ENCODE data around the gene CASQ1. TPM values are rescaled to one million over a fixed set of nuclear protein-coding genes. Genes with fewer than 3 reads are reported as not detected.

Gene CASQ1
- total RNA-seq, 3 donors from 2014 or later (not counting 1 experiment from before 2014, with no cell fraction given), result not detected

DNA sequence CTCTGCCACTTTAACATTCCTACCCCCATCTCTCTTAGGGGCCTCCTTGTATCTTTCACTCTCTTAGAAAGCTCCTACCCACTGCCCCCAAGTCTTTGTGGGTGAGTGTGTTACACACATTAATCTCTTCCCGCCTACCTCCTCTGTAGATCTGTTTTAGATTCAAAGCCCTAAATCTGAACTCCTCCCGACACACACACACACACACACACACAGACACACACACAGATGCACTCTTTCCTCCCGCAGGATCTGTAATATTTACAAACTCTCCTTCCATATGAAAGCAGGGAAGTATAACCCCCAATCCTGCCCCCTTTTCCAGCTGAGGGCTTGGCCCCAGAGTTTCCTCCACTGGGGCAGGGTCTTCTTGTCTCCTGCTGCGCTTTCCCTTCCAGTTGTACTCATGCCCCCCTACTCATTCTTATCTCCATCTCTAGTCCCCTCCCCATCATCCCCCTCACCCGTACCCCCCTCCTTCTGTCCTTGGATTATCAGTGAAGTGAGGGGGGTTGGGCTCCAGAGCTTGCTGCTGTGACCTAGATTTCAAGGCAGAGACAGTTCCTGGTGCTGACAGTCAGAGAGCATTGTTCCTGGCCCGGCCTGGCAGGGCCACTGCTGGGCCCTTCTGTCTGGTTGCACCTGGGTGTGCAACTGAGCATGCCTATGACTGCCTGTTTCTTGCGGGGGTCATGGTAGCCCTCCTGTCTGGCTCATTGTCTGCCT is 19.1 kb downstream of the CASQ1 start:
- peaks cover 15 to 35% of the 10 kb centered on the region in 2 donors for H3K4me1 Mint-ChIP-seq
- no peaks in the 10 kb centered on the region for H3K27me3 Mint-ChIP-seq (ENCODE audit: low read depth in 2 of 2)
- intact Hi-C loops (cut with micrococcal nuclease), result no loop called here
- Histone ChIP-seq H3K36me3 (ENCODE audit: control insufficient read depth, insufficient read depth, low read length) (peaks cover 39% of the 10 kb centered on the region), H3K27me3 (ENCODE audit: control insufficient read depth, insufficient read depth, low read length) (no peaks in the 10 kb centered on the region), H3K9me3 (ENCODE audit: control insufficient read depth, insufficient read depth, low read length) (no peaks in the 10 kb centered on the region), H3K4me1 (ENCODE audit: control insufficient read depth, insufficient read depth, low read length) (peaks cover 15% of the 10 kb centered on the region), H3K4me3 (ENCODE audit: low read length) (no peak overlapping the region), H3K27ac (ENCODE audit: low read length) (no peak overlapping the region)
- no peak for DNase-seq
- ATAC-seq, result no peak
- no peaks in the 10 kb centered on the region for H3K9me3 Mint-ChIP-seq
- H3K4me3 Mint-ChIP-seq, result no peak overlapping the region
- H3K27ac Mint-ChIP-seq, result peak overlapping the region in 1 of 2 donors; percentile 61
- H3K36me3 Mint-ChIP-seq, result no peaks in the 10 kb centered on the region
- TF ChIP-seq, protein P1, sequence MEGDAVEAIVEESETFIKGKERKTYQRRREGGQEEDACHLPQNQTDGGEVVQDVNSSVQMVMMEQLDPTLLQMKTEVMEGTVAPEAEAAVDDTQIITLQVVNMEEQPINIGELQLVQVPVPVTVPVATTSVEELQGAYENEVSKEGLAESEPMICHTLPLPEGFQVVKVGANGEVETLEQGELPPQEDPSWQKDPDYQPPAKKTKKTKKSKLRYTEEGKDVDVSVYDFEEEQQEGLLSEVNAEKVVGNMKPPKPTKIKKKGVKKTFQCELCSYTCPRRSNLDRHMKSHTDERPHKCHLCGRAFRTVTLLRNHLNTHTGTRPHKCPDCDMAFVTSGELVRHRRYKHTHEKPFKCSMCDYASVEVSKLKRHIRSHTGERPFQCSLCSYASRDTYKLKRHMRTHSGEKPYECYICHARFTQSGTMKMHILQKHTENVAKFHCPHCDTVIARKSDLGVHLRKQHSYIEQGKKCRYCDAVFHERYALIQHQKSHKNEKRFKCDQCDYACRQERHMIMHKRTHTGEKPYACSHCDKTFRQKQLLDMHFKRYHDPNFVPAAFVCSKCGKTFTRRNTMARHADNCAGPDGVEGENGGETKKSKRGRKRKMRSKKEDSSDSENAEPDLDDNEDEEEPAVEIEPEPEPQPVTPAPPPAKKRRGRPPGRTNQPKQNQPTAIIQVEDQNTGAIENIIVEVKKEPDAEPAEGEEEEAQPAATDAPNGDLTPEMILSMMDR (IDR thresholded peaks at IDR 0.05), result no peak
- WGBS (ENCODE audit: insufficient coverage), result 82% methylated on average over 6 of the region's 7 CpGs

DNA sequence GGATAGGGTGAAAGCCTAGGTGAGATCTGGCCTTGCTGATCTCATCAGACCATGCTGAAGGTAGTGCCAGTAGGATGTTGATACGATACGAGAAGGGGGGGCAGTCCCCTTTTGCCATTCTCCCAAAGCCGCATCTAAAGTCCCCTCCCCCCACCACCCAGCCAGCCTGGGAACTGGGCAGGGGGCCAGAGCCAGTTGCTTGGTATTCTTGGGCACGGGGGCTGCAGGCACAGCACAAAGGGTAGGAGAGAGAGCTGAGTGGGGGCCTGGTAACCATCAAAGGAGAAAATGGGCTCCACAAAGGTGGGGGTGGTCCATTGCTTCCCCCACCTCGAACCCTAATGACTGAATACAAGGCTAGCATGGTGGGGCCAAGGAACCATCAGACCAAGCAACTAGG is 20.2 kb downstream of the CASQ1 start:
- Mint-ChIP-seq H3K9me3 (no peaks in the 10 kb centered on the region), H3K27me3 (ENCODE audit: low read depth in 2 of 2) (no peaks in the 10 kb centered on the region), H3K36me3 (peaks cover 5% of the 10 kb centered on the region), H3K4me1 (peaks cover 13 to 31% of the 10 kb centered on the region in 2 donors), H3K27ac (no peak overlapping the region), H3K4me3 (no peak overlapping the region)
- no peak for ATAC-seq
- Histone ChIP-seq H3K27ac (ENCODE audit: low read length) (no peak overlapping the region), H3K4me3 (ENCODE audit: low read length) (no peak overlapping the region), H3K9me3 (ENCODE audit: control insufficient read depth, insufficient read depth, low read length) (no peaks in the 10 kb centered on the region), H3K4me1 (ENCODE audit: control insufficient read depth, insufficient read depth, low read length) (peaks cover 9% of the 10 kb centered on the region), H3K36me3 (ENCODE audit: control insufficient read depth, insufficient read depth, low read length) (peaks cover 47% of the 10 kb centered on the region), H3K27me3 (ENCODE audit: control insufficient read depth, insufficient read depth, low read length) (no peaks in the 10 kb centered on the region)
- intact Hi-C loops (cut with micrococcal nuclease), result no loop called here
- TF ChIP-seq, protein P1 (IDR thresholded peaks at IDR 0.05), result no peak
- 91% methylated on average over 2 of the region's 5 CpGs for WGBS (ENCODE audit: insufficient coverage)
- DNase-seq, result no peak

DNA sequence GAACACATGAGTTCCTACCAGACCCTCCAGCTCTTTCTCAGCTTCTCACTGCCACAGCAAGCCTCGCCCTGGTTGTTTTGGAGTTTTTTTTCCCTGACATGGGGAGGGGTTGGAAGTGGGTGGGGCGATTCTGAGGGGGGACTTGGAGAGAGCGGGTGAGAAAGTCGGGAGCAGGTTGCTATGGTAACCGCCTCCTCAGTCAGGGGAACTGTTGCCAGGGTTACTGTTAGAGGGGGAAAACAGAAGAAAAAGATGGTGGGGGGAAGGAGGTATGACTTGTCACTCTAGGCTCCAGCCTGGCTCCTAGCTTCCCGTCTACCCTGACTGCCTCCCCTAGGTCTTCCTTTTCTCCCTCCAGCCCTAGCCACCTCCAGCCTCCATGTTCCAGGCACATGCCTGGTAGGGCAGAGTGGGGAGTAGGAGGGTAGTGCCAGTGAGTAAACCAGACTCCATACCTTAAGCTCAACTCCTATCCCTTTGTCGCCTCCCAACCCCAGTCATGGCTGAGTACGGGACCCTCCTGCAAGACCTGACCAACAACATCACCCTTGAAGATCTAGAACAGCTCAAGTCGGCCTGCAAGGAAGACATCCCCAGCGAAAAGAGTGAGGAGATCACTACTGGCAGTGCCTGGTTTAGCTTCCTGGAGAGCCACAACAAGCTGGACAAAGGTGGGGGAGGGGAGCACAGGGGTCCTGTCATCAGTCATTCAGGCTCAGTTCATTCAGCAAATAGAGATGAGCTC is 20.8 kb downstream of the CASQ1 start:
- intact Hi-C loops (cut with micrococcal nuclease), result no loop called here
- peaks cover 3% of the 10 kb centered on the region for H3K4me1 ChIP-seq (ENCODE audit: control insufficient read depth, insufficient read depth, low read length)
- 92% methylated on average over 9 of the region's 10 CpGs for WGBS (ENCODE audit: insufficient coverage)
- H3K4me3 ChIP-seq (ENCODE audit: low read length), result no peak overlapping the region
- no peaks in the 10 kb centered on the region for H3K27me3 Mint-ChIP-seq (ENCODE audit: low read depth in 2 of 2)
- ATAC-seq (no peak), DNase-seq (no peak)
- no peak overlapping the region for H3K27ac ChIP-seq (ENCODE audit: low read length)
- H3K4me3 Mint-ChIP-seq, result no peak overlapping the region
- H3K27ac Mint-ChIP-seq, result peak overlapping the region in 1 of 2 donors; percentile 4
- no peaks in the 10 kb centered on the region for H3K9me3 Mint-ChIP-seq
- no peaks in the 10 kb centered on the region for H3K27me3 ChIP-seq (ENCODE audit: control insufficient read depth, insufficient read depth, low read length)
- H3K36me3 Mint-ChIP-seq, result peaks cover 10% of the 10 kb centered on the region
- peaks cover 11 to 29% of the 10 kb centered on the region in 2 donors for H3K4me1 Mint-ChIP-seq
- TF ChIP-seq, protein P1 (IDR thresholded peaks at IDR 0.05), result no peak
- H3K36me3 ChIP-seq (ENCODE audit: control insufficient read depth, insufficient read depth, low read length), result peaks cover 54% of the 10 kb centered on the region
- no peaks in the 10 kb centered on the region for H3K9me3 ChIP-seq (ENCODE audit: control insufficient read depth, insufficient read depth, low read length)

Data from natural killer cell (primary cell).